ENCODE data around the gene LGALS13. TPM values are rescaled to one million over a fixed set of nuclear protein-coding genes. Genes with fewer than 3 reads are reported as not detected.

LGALS13 gene
- total RNA-seq, 6 donors from 2014 or later: not detected

GRCh38 chr19:39631178-39631577 is 28.9 kb downstream of the LGALS13 start:
- no peak for DNase-seq
- Histone ChIP-seq H3K27me3 (no peaks in the 10 kb centered on the region), H3K9me3 (no peaks in the 10 kb centered on the region), H3K4me1 (no peaks in the 10 kb centered on the region), H3K4me3 (no peak overlapping the region), H3K36me3 (no peaks in the 10 kb centered on the region), H3K27ac (no peak overlapping the region)
- TF ChIP-seq EP300 (IDR thresholded peaks at IDR 0.05) (no peak), CTCF (IDR thresholded peaks at IDR 0.05) (no peak), POLR2A (IDR thresholded peaks at IDR 0.05) (no peak), POLR2AphosphoS5 (IDR thresholded peaks at IDR 0.05) (no peak)
- no peak for ATAC-seq (ENCODE audit: low FRiP score in 2 of 2)
- WGBS, 2 donors: 75 to 80% methylated on average over 4 of the region's 4 CpGs

- H3K4me1 ChIP-seq: no peaks in the 10 kb centered on the region
- ATAC-seq (ENCODE audit: low FRiP score in 2 of 2) (no peak), DNase-seq (no peak)
- H3K27ac ChIP-seq: no peak overlapping the region
- no peak for TF ChIP-seq POLR2AphosphoS5 (IDR thresholded peaks at IDR 0.05)
- no peak for TF ChIP-seq CTCF (IDR thresholded peaks at IDR 0.05)
- no peak for TF ChIP-seq POLR2A (IDR thresholded peaks at IDR 0.05)
- no peak for TF ChIP-seq EP300 (IDR thresholded peaks at IDR 0.05)
- H3K27me3 ChIP-seq: no peaks in the 10 kb centered on the region
- no peaks in the 10 kb centered on the region for H3K9me3 ChIP-seq
- H3K4me3 ChIP-seq: no peak overlapping the region
- H3K36me3 ChIP-seq: no peaks in the 10 kb centered on the region
- 60 to 66% methylated on average over 6 of the region's 6 CpGs for WGBS, 2 donors
Measured at GRCh38 chr19:39631626-39632025, 29.3 kb downstream of the LGALS13 start.

- no peak for TF ChIP-seq CTCF (IDR thresholded peaks at IDR 0.05)
- TF ChIP-seq POLR2AphosphoS5 (IDR thresholded peaks at IDR 0.05): no peak
- TF ChIP-seq EP300 (IDR thresholded peaks at IDR 0.05): no peak
- TF ChIP-seq POLR2A (IDR thresholded peaks at IDR 0.05): no peak
- DNase-seq (no peak), ATAC-seq (ENCODE audit: low FRiP score in 2 of 2) (no peak)
- Histone ChIP-seq H3K36me3 (no peaks in the 10 kb centered on the region), H3K9me3 (no peaks in the 10 kb centered on the region), H3K4me1 (no peaks in the 10 kb centered on the region), H3K4me3 (no peak overlapping the region), H3K27me3 (no peaks in the 10 kb centered on the region), H3K27ac (no peak overlapping the region)
- WGBS, 2 donors: 44 to 69% methylated on average over 4 of the region's 4 CpGs
Measured at GRCh38 chr19:39637891-39638290, 35.6 kb downstream of the LGALS13 start.

- Histone ChIP-seq H3K27me3 (no peaks in the 10 kb centered on the region), H3K4me1 (no peaks in the 10 kb centered on the region), H3K36me3 (no peaks in the 10 kb centered on the region), H3K4me3 (no peak overlapping the region), H3K27ac (no peak overlapping the region), H3K9me3 (no peaks in the 10 kb centered on the region)
- 10 to 40% methylated on average over 1 of the region's 1 CpG for WGBS, 2 donors
- ATAC-seq (ENCODE audit: low FRiP score in 2 of 2) (no peak), DNase-seq (no peak)
- no peak for TF ChIP-seq EP300 (IDR thresholded peaks at IDR 0.05)
- no peak for TF ChIP-seq POLR2A (IDR thresholded peaks at IDR 0.05)
- no peak for TF ChIP-seq CTCF (IDR thresholded peaks at IDR 0.05)
- TF ChIP-seq POLR2AphosphoS5 (IDR thresholded peaks at IDR 0.05): no peak
Measured at GRCh38 chr19:39641773-39642172, 39.4 kb downstream of the LGALS13 start.

- Histone ChIP-seq H3K4me3 (no peak overlapping the region), H3K27me3 (no peaks in the 10 kb centered on the region), H3K4me1 (no peaks in the 10 kb centered on the region), H3K9me3 (no peaks in the 10 kb centered on the region), H3K36me3 (no peaks in the 10 kb centered on the region), H3K27ac (no peak overlapping the region)
- TF ChIP-seq EP300 (IDR thresholded peaks at IDR 0.05) (no peak), POLR2A (IDR thresholded peaks at IDR 0.05) (no peak), POLR2AphosphoS5 (IDR thresholded peaks at IDR 0.05) (no peak), CTCF (IDR thresholded peaks at IDR 0.05) (no peak)
- ATAC-seq (ENCODE audit: low FRiP score in 2 of 2) (no peak), DNase-seq (no peak)
- 68 to 73% methylated on average over 5 of the region's 5 CpGs for WGBS, 2 donors
Measured at GRCh38 chr19:39643591-39643990, 41.3 kb downstream of the LGALS13 start.

All from upper lobe of left lung (tissue), 6 donors.